ENCODE results near the gene TARBP1.

TARBP1 gene

DNA sequence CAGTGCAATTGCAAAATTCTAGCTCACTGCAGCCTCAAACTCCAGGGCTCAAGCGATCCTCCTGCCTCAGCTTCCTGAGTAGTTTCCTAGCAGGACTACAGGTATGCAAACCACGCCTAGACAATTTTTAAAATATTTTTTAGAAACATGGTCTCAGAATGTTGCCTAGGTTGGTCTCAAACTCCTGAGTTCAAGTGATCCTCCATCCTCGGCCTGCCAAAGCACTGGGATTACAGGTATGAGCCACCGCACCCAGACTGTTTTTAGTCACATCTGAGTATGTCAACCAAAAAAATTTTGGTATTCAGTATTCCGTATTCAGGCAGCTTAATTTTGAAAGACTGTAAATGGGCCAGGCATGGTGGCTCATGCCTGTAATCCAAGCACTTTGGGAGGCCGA, 11.2 kb downstream of the TARBP1 start:
- peaks cover 1% of the 10 kb centered on the region for H3K4me1 Mint-ChIP-seq
- peaks cover 31% of the 10 kb centered on the region for H3K36me3 Mint-ChIP-seq (ENCODE audit: low read depth)
- no peaks in the 10 kb centered on the region for H3K9me3 Mint-ChIP-seq
- TF ChIP-seq, protein P1, sequence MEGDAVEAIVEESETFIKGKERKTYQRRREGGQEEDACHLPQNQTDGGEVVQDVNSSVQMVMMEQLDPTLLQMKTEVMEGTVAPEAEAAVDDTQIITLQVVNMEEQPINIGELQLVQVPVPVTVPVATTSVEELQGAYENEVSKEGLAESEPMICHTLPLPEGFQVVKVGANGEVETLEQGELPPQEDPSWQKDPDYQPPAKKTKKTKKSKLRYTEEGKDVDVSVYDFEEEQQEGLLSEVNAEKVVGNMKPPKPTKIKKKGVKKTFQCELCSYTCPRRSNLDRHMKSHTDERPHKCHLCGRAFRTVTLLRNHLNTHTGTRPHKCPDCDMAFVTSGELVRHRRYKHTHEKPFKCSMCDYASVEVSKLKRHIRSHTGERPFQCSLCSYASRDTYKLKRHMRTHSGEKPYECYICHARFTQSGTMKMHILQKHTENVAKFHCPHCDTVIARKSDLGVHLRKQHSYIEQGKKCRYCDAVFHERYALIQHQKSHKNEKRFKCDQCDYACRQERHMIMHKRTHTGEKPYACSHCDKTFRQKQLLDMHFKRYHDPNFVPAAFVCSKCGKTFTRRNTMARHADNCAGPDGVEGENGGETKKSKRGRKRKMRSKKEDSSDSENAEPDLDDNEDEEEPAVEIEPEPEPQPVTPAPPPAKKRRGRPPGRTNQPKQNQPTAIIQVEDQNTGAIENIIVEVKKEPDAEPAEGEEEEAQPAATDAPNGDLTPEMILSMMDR (IDR thresholded peaks at IDR 0.05; ENCODE audit: unreplicated experiment in 3 of 3), result no peak
- no peak overlapping the region for H3K4me3 Mint-ChIP-seq
- H3K27ac Mint-ChIP-seq, result no peak overlapping the region
- no peaks in the 10 kb centered on the region for H3K27me3 Mint-ChIP-seq (ENCODE audit: low read depth)

DNA sequence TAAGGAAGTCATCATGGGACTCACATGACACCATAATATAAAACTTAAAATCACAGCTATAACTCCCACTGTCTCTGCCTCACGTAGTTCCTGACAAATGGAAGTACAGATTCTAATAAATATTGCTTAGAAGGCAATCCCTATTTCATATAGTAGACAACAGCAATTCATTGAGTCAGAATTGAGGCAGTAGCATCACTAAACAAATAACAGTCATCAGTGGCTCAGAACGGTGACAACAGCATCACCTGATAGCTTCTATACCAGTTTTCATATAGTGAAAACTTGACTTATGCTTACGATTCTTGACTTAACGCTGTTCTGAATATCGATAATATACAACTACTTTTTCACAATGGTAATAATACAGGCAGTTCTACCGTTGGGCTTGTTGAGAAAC, 12.0 kb downstream of the TARBP1 start:
- Mint-ChIP-seq H3K36me3 (ENCODE audit: low read depth) (peaks cover 37% of the 10 kb centered on the region), H3K4me3 (no peak overlapping the region), H3K27me3 (ENCODE audit: low read depth) (no peaks in the 10 kb centered on the region), H3K27ac (no peak overlapping the region), H3K4me1 (no peaks in the 10 kb centered on the region), H3K9me3 (no peaks in the 10 kb centered on the region)
- TF ChIP-seq, protein P1 (IDR thresholded peaks at IDR 0.05; ENCODE audit: unreplicated experiment in 3 of 3), result no peak

DNA sequence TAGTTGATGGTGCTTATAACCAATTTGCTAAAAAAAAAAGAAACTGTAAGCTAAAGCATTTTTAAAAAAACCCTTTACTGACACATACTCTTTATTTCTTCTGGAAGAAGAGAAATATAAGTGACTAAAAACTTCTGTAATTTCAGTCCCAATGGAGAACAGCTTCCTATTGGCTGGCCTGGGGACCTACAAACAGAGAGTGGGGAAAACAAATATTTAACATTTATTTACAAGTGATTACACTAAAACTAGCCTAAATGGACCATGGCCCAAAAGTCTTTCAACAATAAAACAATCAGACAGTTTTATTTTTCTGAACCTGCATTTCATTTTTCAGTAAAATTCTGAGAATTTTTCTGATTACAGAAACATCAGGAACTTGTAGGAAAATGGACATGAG, 15.2 kb downstream of the TARBP1 start:
- H3K4me3 Mint-ChIP-seq, result no peak overlapping the region
- no peaks in the 10 kb centered on the region for H3K4me1 Mint-ChIP-seq
- TF ChIP-seq, protein P1 (IDR thresholded peaks at IDR 0.05; ENCODE audit: unreplicated experiment in 3 of 3), result no peak
- no peaks in the 10 kb centered on the region for H3K27me3 Mint-ChIP-seq (ENCODE audit: low read depth)
- no peak overlapping the region for H3K27ac Mint-ChIP-seq
- H3K36me3 Mint-ChIP-seq (ENCODE audit: low read depth), result peaks cover 48% of the 10 kb centered on the region
- no peaks in the 10 kb centered on the region for H3K9me3 Mint-ChIP-seq

DNA sequence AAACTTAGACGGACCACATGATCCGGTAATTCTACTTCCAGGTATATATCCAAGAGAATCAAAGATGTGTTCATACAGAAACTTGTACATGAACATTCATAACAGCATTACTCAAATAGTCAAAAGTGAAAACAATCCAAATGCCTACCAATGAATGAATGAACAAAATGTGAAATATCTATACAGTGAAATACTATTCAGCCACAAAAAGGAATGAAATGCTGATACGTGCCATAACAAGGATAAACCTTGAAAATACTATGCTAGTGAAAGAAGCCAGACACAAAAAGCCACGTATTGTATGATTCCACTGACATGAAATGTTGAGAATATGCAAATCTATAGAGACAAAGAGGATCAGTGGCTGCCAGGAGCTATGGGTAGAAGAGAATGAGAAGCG, 18.3 kb downstream of the TARBP1 start:
- Mint-ChIP-seq H3K9me3 (no peaks in the 10 kb centered on the region), H3K36me3 (ENCODE audit: low read depth) (peaks cover 38% of the 10 kb centered on the region), H3K27me3 (ENCODE audit: low read depth) (no peaks in the 10 kb centered on the region), H3K4me3 (no peak overlapping the region), H3K4me1 (no peaks in the 10 kb centered on the region), H3K27ac (no peak overlapping the region)
- TF ChIP-seq, protein P1 (IDR thresholded peaks at IDR 0.05; ENCODE audit: unreplicated experiment in 3 of 3), result no peak

DNA sequence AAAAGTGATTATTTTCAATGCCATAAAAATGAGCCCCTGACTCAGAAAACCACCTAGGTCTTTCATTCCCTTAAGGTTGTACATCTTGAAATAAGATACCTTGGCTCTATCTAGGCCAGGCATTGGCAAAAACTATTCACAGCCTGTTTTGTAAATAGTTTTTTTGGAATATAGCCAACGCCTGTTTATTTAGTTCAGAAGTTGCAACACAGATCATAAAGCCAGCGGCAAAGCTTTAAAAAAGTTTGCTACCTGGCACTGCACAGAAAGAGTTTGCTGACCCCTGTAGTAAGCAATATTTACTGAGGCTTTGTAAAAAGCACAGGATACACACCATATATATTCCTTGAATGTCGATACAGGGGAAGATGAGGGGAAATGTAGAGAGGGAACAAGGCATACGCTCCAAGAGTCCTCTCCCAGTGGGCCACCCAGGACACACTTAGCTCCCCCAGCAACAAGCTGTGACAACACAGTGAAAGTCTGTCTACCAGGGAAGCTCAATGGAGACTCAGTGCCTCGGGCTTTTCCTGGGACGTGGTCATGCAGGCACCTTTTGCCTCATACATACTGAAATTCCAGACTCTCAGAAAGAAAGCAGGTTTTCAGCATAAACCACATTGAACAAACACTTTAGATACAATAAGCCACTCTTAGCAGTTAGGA, 20.5 kb downstream of the TARBP1 start:
- Mint-ChIP-seq H3K36me3 (ENCODE audit: low read depth) (peaks cover 41% of the 10 kb centered on the region), H3K9me3 (no peaks in the 10 kb centered on the region), H3K4me3 (no peak overlapping the region), H3K4me1 (no peaks in the 10 kb centered on the region), H3K27ac (no peak overlapping the region), H3K27me3 (ENCODE audit: low read depth) (no peaks in the 10 kb centered on the region)
- TF ChIP-seq, protein P1 (IDR thresholded peaks at IDR 0.05; ENCODE audit: unreplicated experiment in 3 of 3), result no peak

DNA sequence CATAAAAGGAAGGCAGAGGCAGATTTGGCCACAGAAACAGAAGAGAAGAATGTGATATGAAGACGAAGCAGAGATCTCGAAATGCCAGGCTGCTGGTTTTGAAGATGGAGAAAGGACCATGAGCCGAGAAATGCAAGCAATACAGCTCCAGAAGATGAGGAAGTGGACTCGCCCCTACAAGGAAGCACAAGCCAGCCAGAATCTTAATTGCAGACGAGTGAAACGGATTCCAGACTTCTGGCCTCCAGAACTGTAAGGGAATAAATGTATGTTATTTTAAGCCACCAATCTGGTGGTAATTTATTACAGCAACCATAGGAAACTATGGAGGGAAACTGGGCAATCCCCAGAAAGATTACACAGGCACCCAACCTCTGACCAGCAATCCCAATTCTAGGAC, 24.1 kb downstream of the TARBP1 start:
- no peaks in the 10 kb centered on the region for H3K9me3 Mint-ChIP-seq
- no peaks in the 10 kb centered on the region for H3K4me1 Mint-ChIP-seq
- no peak overlapping the region for H3K4me3 Mint-ChIP-seq
- no peak overlapping the region for H3K27ac Mint-ChIP-seq
- no peaks in the 10 kb centered on the region for H3K27me3 Mint-ChIP-seq (ENCODE audit: low read depth)
- peaks cover 33% of the 10 kb centered on the region for H3K36me3 Mint-ChIP-seq (ENCODE audit: low read depth)
- TF ChIP-seq, protein P1 (IDR thresholded peaks at IDR 0.05; ENCODE audit: unreplicated experiment in 3 of 3), result no peak

Data from nephron (organoid).